Caco-2 (cell line): ENCODE measurements around the gene PIGU. TPM values are rescaled to one million over a fixed set of nuclear protein-coding genes. Genes with fewer than 3 reads are reported as not detected.

Source experiments
- BruUV-seq: library from RNA; stranded (reverse); fragments of 400-500 nt; replicated peaks from 2 replicates; lab custom pipeline; 2021; lab: Mats Ljungman, UMichigan
- CTCF ChIA-PET: fragments of 300-600 bp; sonication (Branson Sonifier 250); formaldehyde crosslinking; loops from one replicate; lab custom pipeline; 2022; ENCODE audit warnings: antibody characterized with exemption; lab: Charles Lee
- POLR2A ChIA-PET: fragments of 300-600 bp; sonication (Branson Sonifier 250); formaldehyde crosslinking; loops from one replicate; lab custom pipeline; 2022; ENCODE audit warnings: antibody characterized with exemption; lab: Charles Lee
- DNase-seq, 2 experiments: peaks; one replicate each; pipeline versions ENCODE4 v3.0.0 to v3.0.0-alpha.2; 2020 to 2022
- H3K27me3 ChIP-seq: replicated peaks from 2 replicates; pipeline ENCODE4 v1.6.0; 2011; ENCODE audit warnings: low read length; ENCODE audit not compliant: control insufficient read depth, insufficient read depth
- H3K36me3 ChIP-seq: 2 replicates; pipeline ENCODE4 v1.5.1; 2011; ENCODE audit warnings: low read length; ENCODE audit not compliant: control insufficient read depth, insufficient read depth
- H3K4me1 ChIP-seq: fragments of 250-450 bp; sonication (Bioruptor Pico); 2 replicates; pipeline ENCODE4 v1.5.1; 2020; ENCODE audit warnings: mild to moderate bottlenecking
- H3K4me3 ChIP-seq: 2 replicates; pipeline ENCODE4 v1.5.1; 2011; ENCODE audit warnings: low read depth, mild to moderate bottlenecking, control low read depth, low read length
- H3K9me3 ChIP-seq: fragments of 250-450 bp; sonication (Bioruptor Pico); 2 replicates; pipeline ENCODE4 v1.5.1; 2020; ENCODE audit warnings: mild to moderate bottlenecking, moderate library complexity
- H3K27ac Mint-ChIP-seq: one replicate; pipeline ENCODE4 v1.8.0; 2022; ENCODE audit warnings: mixed read lengths; ENCODE audit not compliant: unreplicated experiment
- H3K27me3 Mint-ChIP-seq: one replicate; pipeline ENCODE4 v1.8.0; 2022; ENCODE audit warnings: mixed read lengths; ENCODE audit not compliant: insufficient read depth, unreplicated experiment
- H3K36me3 Mint-ChIP-seq: one replicate; pipeline ENCODE4 v1.8.0; 2022; ENCODE audit warnings: mild to moderate bottlenecking, mixed read lengths; ENCODE audit not compliant: insufficient read depth, unreplicated experiment
- H3K4me1 Mint-ChIP-seq: one replicate; pipeline ENCODE4 v1.8.0; 2022; ENCODE audit warnings: low read depth, mixed read lengths; ENCODE audit not compliant: unreplicated experiment
- H3K4me3 Mint-ChIP-seq: one replicate; pipeline ENCODE4 v1.8.0; 2022; ENCODE audit warnings: mild to moderate bottlenecking, moderate library complexity, mixed read lengths; ENCODE audit not compliant: unreplicated experiment
- H3K9me3 Mint-ChIP-seq: one replicate; pipeline ENCODE4 v1.8.0; 2022; ENCODE audit warnings: mixed read lengths; ENCODE audit not compliant: unreplicated experiment
- intact Hi-C: fragments of 100-400 bp; cut with micrococcal nuclease; formaldehyde crosslinking; loops from one replicate; pipeline ENCODE4 v1.10.0; 2022; ENCODE audit not compliant: unreplicated experiment
- total RNA-seq: library from RNA; stranded (reverse); gene quantifications from 2 replicates; pipeline ENCODE4 v1.2.3, GENCODE V29; 2022
- TF ChIP-seq, protein P1 (sequence below), 2 experiments: fragments of 200-600 bp in 1 of 2; IDR thresholded peaks; 1 replicate in 1 of 2; 2 replicates in 1 of 2; pipeline versions ENCODE4 v1.5.1 to v1.8.0; 2011 to 2022; ENCODE audit warnings: antibody characterized with exemption in 1 of 2, control low read depth in 1 of 2, inconsistent platforms in 1 of 2, low read depth in 1 of 2, low read length in 1 of 2, mild to moderate bottlenecking in 1 of 2, moderate library complexity in 1 of 2; ENCODE audit not compliant: insufficient read depth in 1 of 2, severe bottlenecking in 1 of 2, unreplicated experiment in 1 of 2

The PIGU gene
- total RNA-seq, 1 experiment from 2014 or later = 61.7 TPM

DNA sequence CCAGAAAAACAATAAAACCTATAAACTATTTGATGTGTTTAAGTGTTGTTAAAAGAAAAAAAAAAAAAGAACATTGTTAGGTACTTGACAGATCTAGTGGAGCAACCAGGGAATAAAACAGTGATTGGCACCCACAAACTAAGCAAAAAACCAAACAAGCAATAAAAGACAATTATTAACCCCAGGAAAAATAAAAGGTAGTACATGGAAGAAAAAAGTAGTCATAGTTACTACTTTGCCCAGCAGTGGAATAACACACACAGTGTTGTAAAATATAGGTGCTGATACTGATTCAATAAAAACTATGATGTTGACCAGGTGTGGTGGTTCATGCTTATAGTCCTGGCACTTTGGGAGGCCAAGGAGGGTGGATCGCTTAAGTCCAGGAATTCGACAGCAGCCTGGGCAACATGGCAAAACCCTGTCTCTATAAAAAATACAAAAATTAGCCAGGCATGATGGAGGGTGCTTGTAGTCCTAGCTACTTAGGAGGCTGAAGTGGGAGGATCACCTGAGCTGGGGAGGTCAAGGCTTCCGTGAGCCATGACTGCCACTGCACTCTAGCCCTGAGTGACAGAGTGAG is 43.9 kb downstream of the PIGU start:
- POLR2A ChIA-PET = no interaction called here
- H3K27ac Mint-ChIP-seq = peak overlapping the region; percentile 61
- H3K36me3 Mint-ChIP-seq = peaks cover 24% of the 10 kb centered on the region

DNA sequence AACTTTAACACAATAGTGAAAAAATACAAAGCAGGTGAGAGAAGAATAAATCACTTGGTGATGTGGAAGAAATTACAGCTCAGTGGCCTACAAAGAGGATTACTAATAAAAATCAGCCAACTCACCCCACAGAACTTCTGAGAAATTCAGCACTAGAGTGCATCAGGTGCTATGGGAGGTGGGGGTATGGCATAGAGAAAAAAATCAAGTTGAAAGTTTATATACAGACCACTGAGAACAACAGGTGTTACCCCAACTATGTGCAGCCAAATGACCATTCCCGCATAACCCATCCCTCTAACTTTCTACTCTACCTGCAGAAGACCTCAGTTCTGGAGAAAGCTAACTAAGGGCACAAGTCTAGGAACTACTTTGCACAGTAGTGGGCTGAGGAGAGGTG is 47.0 kb downstream of the PIGU start:
- H3K9me3 Mint-ChIP-seq = no peaks in the 10 kb centered on the region
- CTCF ChIA-PET = interaction anchor here (0.6 kb wide), 1 partner anchor 75 kb away, joined by 3 read pairs; no protein-coding TSS in a partner anchor
- POLR2A ChIA-PET = no interaction called here

More for the DNA sequence above, 43.9 kb downstream of the PIGU start:
- no peaks in the 10 kb centered on the region for H3K9me3 ChIP-seq
- CTCF ChIA-PET = no interaction called here
- H3K4me3 ChIP-seq = no peak overlapping the region
- no TSS peak for BruUV-seq
- H3K27me3 ChIP-seq = no peaks in the 10 kb centered on the region
- TF ChIP-seq, protein P1, sequence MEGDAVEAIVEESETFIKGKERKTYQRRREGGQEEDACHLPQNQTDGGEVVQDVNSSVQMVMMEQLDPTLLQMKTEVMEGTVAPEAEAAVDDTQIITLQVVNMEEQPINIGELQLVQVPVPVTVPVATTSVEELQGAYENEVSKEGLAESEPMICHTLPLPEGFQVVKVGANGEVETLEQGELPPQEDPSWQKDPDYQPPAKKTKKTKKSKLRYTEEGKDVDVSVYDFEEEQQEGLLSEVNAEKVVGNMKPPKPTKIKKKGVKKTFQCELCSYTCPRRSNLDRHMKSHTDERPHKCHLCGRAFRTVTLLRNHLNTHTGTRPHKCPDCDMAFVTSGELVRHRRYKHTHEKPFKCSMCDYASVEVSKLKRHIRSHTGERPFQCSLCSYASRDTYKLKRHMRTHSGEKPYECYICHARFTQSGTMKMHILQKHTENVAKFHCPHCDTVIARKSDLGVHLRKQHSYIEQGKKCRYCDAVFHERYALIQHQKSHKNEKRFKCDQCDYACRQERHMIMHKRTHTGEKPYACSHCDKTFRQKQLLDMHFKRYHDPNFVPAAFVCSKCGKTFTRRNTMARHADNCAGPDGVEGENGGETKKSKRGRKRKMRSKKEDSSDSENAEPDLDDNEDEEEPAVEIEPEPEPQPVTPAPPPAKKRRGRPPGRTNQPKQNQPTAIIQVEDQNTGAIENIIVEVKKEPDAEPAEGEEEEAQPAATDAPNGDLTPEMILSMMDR (IDR thresholded peaks at IDR 0.05; ENCODE audit: insufficient read depth in 1 of 2, low read depth in 1 of 2, low read length in 1 of 2, severe bottlenecking in 1 of 2, unreplicated experiment in 1 of 2) = no peak
- peaks cover 24% of the 10 kb centered on the region for H3K4me1 ChIP-seq
- H3K27me3 Mint-ChIP-seq = no peaks in the 10 kb centered on the region
- no peaks in the 10 kb centered on the region for H3K9me3 Mint-ChIP-seq
- peak in 1 of 2 experiments; percentile 30 for DNase-seq
- H3K36me3 ChIP-seq = peaks cover 2% of the 10 kb centered on the region
- no peak overlapping the region for H3K4me3 Mint-ChIP-seq
- H3K4me1 Mint-ChIP-seq = peaks cover 28% of the 10 kb centered on the region
- intact Hi-C loops = loop anchor here (1.0 to 2.0 kb wide), 2 partner anchors 12 to 76 kb away; no protein-coding TSS in a partner anchor

DNA sequence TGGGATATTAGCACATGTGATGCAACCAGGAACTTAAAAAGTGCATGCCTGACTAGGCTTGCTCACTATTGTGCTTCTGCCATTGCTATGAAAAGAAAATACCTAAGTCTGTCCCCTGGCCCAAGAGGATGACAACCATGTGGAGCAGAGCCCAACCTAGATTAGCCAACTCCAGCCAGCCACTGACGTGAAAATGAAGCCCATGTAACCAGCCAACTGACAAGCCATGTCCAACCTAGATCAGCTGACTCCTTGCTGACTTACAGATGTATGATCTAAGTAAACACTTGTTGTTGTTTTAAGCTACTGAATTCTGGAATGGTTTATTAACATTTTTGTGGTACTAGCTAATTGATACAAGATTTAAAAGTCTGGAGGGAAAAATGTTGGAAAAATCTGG is 47.5 kb downstream of the PIGU start:
- no peak for DNase-seq
- H3K36me3 Mint-ChIP-seq = peaks cover 13% of the 10 kb centered on the region
- ChIA-PET POLR2A (no interaction called here), CTCF (interaction anchor here (0.6 kb wide), 1 partner anchor 76 kb away, joined by 3 read pairs; no protein-coding TSS in a partner anchor)
- H3K36me3 ChIP-seq = no peaks in the 10 kb centered on the region; the same call in 1 of the 2 replicates
- no peaks in the 10 kb centered on the region for H3K9me3 ChIP-seq
- H3K4me3 ChIP-seq = no peak overlapping the region
- H3K9me3 Mint-ChIP-seq = no peaks in the 10 kb centered on the region
- H3K4me1 ChIP-seq = peaks cover 25% of the 10 kb centered on the region
- H3K27ac Mint-ChIP-seq = no peak overlapping the region
- no peaks in the 10 kb centered on the region for H3K27me3 Mint-ChIP-seq
- H3K4me1 Mint-ChIP-seq = peaks cover 23% of the 10 kb centered on the region
- TF ChIP-seq, protein P1 (IDR thresholded peaks at IDR 0.05; ENCODE audit: insufficient read depth in 1 of 2, low read depth in 1 of 2, low read length in 1 of 2, severe bottlenecking in 1 of 2, unreplicated experiment in 1 of 2) = no peak
- intact Hi-C loops = no loop called here
- no peak overlapping the region for H3K4me3 Mint-ChIP-seq
- no peaks in the 10 kb centered on the region for H3K27me3 ChIP-seq
- no TSS peak for BruUV-seq

More for the DNA sequence above, 47.0 kb downstream of the PIGU start:
- TF ChIP-seq, protein P1 (IDR thresholded peaks at IDR 0.05; ENCODE audit: insufficient read depth in 1 of 2, low read depth in 1 of 2, low read length in 1 of 2, severe bottlenecking in 1 of 2, unreplicated experiment in 1 of 2) = no peak
- Histone ChIP-seq H3K9me3 (no peaks in the 10 kb centered on the region), H3K27me3 (no peaks in the 10 kb centered on the region), H3K4me1 (peaks cover 30% of the 10 kb centered on the region), H3K36me3 (no peaks in the 10 kb centered on the region; the same call in 1 of the 2 replicates), H3K4me3 (no peak overlapping the region)
- Mint-ChIP-seq H3K27me3 (no peaks in the 10 kb centered on the region), H3K27ac (no peak overlapping the region), H3K36me3 (peaks cover 13% of the 10 kb centered on the region), H3K4me1 (peaks cover 29% of the 10 kb centered on the region), H3K4me3 (no peak overlapping the region)
- DNase-seq = no peak
- intact Hi-C loops = no loop called here
- no TSS peak for BruUV-seq
